Nephron progenitor cell (in vitro differentiated cells): ENCODE measurements around the gene MYO18B.

Experiments
- DNase-seq: peaks from one replicate; pipeline ENCODE4 v3.0.0; 2021
- H3K27ac Mint-ChIP-seq: 2 replicates; pipeline ENCODE4 v1.8.0; 2021; ENCODE audit warnings: mild to moderate bottlenecking, moderate library complexity, mixed read lengths
- H3K27me3 Mint-ChIP-seq: 2 replicates; pipeline ENCODE4 v1.8.0; 2021; ENCODE audit warnings: mild to moderate bottlenecking, low read depth, mixed read lengths; ENCODE audit not compliant: poor library complexity
- H3K36me3 Mint-ChIP-seq: 2 replicates; pipeline ENCODE4 v1.8.0; 2021; ENCODE audit warnings: low read depth, mixed read lengths
- H3K4me1 Mint-ChIP-seq: 2 replicates; pipeline ENCODE4 v1.8.0; 2021; ENCODE audit warnings: mixed read lengths
- H3K4me3 Mint-ChIP-seq: 2 replicates; pipeline ENCODE4 v1.8.0; 2021; ENCODE audit warnings: mild to moderate bottlenecking, moderate library complexity, mixed read lengths
- H3K9me3 Mint-ChIP-seq: 2 replicates; pipeline ENCODE4 v1.8.0; 2021; ENCODE audit warnings: mild to moderate bottlenecking, moderate library complexity, mixed read lengths
- TF ChIP-seq, protein P1 (sequence below): fragments of 200-600 bp; sonication (generic); IDR thresholded peaks from 2 replicates; pipeline ENCODE4 v1.5.0; 2021; ENCODE audit warnings: antibody characterized with exemption

Gene MYO18B

DNA sequence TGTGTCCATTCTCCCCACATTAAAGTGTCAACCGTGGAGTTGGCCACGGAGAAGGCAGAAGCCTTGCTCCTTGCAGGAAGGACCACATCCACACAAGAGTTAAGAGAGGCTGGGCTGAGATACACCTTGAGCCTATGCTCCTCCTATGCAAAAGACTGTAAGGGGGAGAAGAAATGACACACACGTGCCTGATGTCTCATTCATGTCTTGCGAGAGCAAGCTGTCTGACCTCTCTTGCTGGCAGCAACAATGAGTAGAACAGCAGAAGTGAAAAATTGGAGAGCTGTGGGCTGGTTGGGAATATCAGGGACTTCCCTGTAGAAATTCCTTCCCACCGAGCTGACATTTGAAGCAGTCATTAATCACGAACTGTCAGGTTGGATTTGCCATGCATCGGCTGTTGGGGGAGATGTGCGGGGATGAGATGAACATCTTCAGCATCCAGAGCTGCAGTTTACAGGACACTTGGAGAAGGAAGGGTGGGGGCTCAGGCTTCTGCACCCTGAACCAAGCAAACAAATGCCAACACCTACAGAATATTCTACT, 139.3 kb downstream of the MYO18B start:
- no peak for DNase-seq
- no peak overlapping the region for H3K4me3 Mint-ChIP-seq
- H3K9me3 Mint-ChIP-seq = no peaks in the 10 kb centered on the region
- peaks cover 27% of the 10 kb centered on the region for H3K27me3 Mint-ChIP-seq
- TF ChIP-seq, protein P1, sequence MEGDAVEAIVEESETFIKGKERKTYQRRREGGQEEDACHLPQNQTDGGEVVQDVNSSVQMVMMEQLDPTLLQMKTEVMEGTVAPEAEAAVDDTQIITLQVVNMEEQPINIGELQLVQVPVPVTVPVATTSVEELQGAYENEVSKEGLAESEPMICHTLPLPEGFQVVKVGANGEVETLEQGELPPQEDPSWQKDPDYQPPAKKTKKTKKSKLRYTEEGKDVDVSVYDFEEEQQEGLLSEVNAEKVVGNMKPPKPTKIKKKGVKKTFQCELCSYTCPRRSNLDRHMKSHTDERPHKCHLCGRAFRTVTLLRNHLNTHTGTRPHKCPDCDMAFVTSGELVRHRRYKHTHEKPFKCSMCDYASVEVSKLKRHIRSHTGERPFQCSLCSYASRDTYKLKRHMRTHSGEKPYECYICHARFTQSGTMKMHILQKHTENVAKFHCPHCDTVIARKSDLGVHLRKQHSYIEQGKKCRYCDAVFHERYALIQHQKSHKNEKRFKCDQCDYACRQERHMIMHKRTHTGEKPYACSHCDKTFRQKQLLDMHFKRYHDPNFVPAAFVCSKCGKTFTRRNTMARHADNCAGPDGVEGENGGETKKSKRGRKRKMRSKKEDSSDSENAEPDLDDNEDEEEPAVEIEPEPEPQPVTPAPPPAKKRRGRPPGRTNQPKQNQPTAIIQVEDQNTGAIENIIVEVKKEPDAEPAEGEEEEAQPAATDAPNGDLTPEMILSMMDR = no peak
- no peaks in the 10 kb centered on the region for H3K36me3 Mint-ChIP-seq
- H3K4me1 Mint-ChIP-seq = peaks cover 22% of the 10 kb centered on the region
- H3K27ac Mint-ChIP-seq = no peak overlapping the region

GRCh38 chr22:25882360-25882759, 140.4 kb downstream of the MYO18B start:
- no peaks in the 10 kb centered on the region for H3K36me3 Mint-ChIP-seq

DNA sequence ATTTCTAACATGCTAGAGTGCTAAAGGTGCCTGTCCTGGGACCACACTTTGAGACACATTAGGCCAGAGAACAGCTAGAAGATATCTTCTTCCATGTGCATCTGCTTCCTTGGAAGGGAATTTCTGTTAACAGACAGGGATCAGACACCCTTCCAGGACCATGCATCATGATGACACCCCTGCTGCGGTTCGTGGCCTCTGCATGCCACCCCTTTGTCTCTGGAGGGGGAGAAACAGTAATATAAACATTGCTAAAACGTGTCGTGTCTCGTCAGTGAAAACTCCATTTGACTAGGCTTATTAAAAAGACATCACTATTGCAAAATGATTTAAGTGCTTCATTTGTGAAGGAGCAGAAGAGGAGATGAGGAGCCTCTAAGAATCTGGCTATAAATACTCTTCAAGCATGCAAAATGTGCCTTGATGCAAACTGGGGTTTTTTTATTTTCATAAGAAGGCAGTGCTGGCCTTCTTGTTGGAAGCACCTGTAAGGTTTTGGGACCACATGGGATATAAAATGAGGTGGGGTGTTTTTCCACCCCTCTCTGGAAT, 141.6 kb downstream of the MYO18B start:
- Mint-ChIP-seq H3K9me3 (no peaks in the 10 kb centered on the region), H3K4me3 (no peak overlapping the region), H3K27me3 (peaks cover 25% of the 10 kb centered on the region), H3K4me1 (peaks cover 26% of the 10 kb centered on the region), H3K27ac (no peak overlapping the region), H3K36me3 (no peaks in the 10 kb centered on the region)
- DNase-seq = no peak
- TF ChIP-seq, protein P1 = no peak

More at GRCh38 chr22:25882360-25882759, 140.4 kb downstream of the MYO18B start:
- TF ChIP-seq, protein P1 = no peak
- Mint-ChIP-seq H3K27ac (no peak overlapping the region), H3K9me3 (no peaks in the 10 kb centered on the region), H3K4me3 (no peak overlapping the region), H3K27me3 (peaks cover 23% of the 10 kb centered on the region), H3K4me1 (peaks cover 26% of the 10 kb centered on the region)
- no peak for DNase-seq

GRCh38 chr22:25884121-25884520, 142.1 kb downstream of the MYO18B start:
- DNase-seq = no peak
- Mint-ChIP-seq H3K4me3 (no peak overlapping the region), H3K4me1 (peaks cover 26% of the 10 kb centered on the region), H3K9me3 (no peaks in the 10 kb centered on the region), H3K27ac (no peak overlapping the region), H3K36me3 (no peaks in the 10 kb centered on the region), H3K27me3 (peaks cover 30% of the 10 kb centered on the region)
- TF ChIP-seq, protein P1 = no peak

DNA sequence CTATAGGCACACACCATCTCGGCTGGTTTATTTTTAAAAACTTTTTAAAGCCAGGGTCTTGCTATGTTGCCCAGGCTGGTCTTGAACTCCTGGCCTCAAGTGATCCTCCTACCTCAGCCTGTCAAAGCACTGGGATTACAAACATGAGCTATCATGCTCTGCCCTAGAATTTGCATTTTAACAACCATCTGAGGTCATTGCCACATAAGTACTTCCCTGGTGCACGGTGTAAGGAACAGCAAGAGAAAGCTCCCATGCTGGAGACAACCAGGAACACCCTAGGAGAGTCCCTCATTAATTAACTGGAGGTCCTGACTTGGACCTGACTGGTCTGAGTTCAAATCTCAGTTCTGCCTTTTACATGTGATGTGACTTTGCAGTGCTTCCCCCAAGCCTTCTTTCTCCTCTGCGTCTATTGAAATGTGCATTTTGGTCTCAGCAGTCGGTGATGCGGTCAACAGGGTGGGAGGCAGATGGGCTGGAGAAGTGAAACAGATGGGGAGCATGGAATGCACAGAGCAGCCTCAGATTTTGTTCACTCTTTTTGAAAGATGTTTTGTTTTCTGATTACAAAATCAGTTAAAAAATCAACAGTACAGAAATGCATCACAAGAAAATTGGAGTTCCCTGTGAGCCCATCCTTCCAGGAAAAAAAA, 146.5 kb downstream of the MYO18B start:
- no peak for DNase-seq
- Mint-ChIP-seq H3K27me3 (peaks cover 39% of the 10 kb centered on the region), H3K9me3 (no peaks in the 10 kb centered on the region), H3K27ac (no peak overlapping the region), H3K36me3 (no peaks in the 10 kb centered on the region), H3K4me3 (no peak overlapping the region), H3K4me1 (peaks cover 17% of the 10 kb centered on the region)
- TF ChIP-seq, protein P1 = no peak

DNA sequence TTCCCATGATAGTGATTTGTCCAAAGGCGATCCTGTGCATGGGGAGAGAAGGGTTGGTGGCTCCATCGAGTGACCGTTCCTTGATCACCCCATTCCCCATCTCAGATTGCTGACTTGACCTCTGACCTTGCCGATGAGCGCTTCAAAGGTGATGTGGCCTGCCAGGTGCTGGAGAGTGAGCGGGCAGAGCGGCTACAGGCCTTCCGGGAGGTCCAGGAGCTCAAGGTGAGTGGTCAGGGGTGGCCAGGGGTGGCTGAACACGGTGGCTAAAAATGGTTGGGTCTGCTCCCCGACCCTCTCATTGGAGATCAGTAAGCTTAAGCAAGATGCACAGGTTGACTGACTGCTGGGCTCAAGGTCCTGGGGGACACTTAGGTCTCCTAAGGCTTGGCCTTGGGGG, 148.7 kb downstream of the MYO18B start:
- no peak for DNase-seq
- H3K36me3 Mint-ChIP-seq = no peaks in the 10 kb centered on the region
- peaks cover 34% of the 10 kb centered on the region for H3K27me3 Mint-ChIP-seq
- peaks cover 5% of the 10 kb centered on the region for H3K4me1 Mint-ChIP-seq
- H3K4me3 Mint-ChIP-seq = no peak overlapping the region
- TF ChIP-seq, protein P1 = no peak
- H3K27ac Mint-ChIP-seq = no peak overlapping the region
- no peaks in the 10 kb centered on the region for H3K9me3 Mint-ChIP-seq
